NCI-H526 treated with DMSO at 0.1 percent for 48 hours (cell line): ENCODE measurements around the gene FUT4.

Experiments
- DNase-seq: peaks from one replicate; lab custom pipeline; 2025; lab: John Stamatoyannopoulos, UW

The FUT4 gene

DNA sequence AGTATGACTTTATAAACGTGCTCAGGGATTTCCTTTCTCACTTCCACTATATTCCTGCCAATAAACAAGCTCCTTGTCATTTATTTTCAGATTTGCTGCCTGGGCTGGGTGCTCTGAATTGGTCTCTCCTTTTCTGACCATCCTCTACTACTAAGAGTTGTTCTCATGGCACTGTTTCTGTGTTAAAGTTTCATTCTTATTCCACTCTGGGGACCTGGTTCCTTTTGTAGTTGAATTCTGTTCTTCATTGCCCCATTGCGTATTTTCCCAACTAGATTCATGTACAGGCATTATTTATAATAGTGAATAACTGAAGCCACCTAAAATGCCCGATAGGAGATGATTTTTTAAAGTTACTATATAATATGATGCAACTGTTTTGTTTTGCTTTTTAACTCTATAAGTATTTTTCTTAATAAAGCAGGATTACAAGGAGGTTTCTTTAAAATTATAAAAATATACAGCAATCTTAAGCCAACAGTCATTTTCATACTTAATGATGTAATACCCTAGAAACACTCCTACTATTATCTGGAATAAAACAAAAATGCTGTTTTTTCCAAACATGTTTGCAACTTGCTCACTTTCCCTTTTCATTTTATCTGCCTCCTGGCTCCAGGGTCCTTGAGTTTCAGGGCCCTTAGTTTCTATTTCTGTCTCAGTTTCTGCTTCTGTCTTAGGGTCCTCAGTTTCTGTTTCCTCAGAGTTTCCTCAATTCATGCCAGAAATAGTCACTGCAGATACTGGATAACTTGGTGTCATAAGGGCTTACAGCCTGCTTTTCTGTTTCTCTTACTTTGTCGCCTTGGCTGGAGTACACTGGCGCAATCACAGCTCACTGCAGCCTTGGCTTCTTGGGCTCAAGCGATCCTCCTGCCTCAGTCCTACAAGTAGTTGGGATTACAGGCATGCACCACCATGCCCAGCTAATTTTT is 9.8 kb upstream of the FUT4 start:
- DNase-seq = no peak

DNA sequence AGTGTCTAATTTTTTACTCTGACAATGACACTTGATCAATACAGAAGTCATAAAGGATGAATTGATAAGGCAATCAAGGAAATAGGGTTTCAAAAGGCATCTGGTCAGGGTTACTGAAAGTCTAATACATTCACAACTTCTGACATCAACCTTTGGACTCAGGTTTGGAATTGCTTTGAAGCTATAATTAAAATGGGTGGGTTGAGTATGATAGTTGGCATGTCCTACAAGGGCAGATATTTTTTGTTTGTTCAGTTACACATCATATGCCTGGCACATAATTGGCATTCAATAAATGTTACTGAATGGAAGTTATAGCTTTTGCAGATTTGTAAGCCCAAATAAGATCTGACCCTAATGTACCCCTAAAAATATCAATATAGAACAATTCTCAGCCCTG is 7.3 kb upstream of the FUT4 start:
- DNase-seq = no peak

DNA sequence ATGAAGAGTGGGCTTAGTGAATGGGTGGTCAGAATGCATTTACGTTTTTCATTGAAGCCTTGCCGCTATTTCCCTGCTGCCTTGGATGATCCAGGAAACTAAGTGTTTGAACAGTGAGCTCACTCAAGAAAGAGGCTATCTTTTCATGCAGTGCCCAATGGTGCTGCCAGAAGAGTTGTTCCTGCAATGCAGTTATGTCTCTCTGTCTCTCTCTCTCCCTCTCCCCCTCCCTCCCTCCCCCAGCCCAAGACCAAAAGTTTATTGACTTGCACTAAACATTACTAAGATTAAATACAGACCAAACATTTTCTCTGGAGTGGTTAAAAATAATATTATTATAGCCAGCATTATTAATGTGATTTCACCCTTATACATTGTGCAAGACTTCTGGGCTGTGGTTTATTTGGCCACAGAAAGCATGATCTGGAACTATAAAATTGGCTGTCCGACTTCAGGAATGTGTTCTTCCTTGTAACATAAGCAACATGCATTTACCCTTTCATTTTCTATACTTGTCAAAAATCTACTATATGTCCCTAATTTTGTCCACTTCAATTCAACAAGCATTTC is 6.6 kb upstream of the FUT4 start:
- DNase-seq = no peak

DNA sequence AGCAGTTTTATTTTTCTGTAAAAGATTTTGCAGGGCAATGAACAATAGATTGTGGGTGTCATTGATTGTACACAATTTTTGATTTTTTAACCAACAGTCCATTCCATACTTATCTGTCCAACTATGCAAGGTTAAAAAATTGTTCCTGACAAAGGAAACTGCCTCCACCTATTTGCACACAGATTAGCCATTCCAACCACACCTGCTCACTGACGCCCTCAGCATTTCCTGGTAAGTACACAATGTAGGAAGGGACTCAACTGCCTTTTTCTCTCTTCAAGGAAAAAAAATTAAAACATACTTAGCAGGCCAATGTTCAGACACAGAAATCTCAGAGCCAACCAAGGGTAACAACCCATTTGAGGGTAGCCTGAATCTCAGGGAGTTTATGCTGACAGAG is 4.3 kb upstream of the FUT4 start:
- DNase-seq = no peak

DNA sequence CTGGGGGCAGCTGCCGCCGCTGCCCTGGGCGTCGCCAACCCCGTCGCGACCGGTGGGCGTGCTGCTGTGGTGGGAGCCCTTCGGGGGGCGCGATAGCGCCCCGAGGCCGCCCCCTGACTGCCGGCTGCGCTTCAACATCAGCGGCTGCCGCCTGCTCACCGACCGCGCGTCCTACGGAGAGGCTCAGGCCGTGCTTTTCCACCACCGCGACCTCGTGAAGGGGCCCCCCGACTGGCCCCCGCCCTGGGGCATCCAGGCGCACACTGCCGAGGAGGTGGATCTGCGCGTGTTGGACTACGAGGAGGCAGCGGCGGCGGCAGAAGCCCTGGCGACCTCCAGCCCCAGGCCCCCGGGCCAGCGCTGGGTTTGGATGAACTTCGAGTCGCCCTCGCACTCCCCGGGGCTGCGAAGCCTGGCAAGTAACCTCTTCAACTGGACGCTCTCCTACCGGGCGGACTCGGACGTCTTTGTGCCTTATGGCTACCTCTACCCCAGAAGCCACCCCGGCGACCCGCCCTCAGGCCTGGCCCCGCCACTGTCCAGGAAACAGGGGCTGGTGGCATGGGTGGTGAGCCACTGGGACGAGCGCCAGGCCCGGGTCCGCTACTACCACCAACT is 1.0 kb downstream of the FUT4 start:
- no peak for DNase-seq

DNA sequence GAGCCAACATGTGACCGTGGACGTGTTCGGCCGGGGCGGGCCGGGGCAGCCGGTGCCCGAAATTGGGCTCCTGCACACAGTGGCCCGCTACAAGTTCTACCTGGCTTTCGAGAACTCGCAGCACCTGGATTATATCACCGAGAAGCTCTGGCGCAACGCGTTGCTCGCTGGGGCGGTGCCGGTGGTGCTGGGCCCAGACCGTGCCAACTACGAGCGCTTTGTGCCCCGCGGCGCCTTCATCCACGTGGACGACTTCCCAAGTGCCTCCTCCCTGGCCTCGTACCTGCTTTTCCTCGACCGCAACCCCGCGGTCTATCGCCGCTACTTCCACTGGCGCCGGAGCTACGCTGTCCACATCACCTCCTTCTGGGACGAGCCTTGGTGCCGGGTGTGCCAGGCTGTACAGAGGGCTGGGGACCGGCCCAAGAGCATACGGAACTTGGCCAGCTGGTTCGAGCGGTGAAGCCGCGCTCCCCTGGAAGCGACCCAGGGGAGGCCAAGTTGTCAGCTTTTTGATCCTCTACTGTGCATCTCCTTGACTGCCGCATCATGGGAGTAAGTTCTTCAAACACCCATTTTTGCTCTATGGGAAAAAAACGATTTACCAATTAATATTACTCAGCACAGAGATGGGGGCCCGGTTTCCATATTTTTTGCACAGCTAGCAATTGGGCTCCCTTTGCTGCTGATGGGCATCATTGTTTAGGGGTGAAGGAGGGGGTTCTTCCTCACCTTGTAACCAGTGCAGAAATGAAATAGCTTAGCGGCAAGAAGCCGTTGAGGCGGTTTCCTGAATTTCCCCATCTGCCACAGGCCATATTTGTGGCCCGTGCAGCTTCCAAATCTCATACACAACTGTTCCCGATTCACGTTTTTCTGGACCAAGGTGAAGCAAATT is 1.8 kb downstream of the FUT4 start:
- DNase-seq = no peak

DNA sequence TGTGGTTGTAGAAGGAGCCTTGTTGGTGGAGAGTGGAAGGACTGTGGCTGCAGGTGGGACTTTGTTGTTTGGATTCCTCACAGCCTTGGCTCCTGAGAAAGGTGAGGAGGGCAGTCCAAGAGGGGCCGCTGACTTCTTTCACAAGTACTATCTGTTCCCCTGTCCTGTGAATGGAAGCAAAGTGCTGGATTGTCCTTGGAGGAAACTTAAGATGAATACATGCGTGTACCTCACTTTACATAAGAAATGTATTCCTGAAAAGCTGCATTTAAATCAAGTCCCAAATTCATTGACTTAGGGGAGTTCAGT is 2.4 kb downstream of the FUT4 start:
- no peak for DNase-seq

DNA sequence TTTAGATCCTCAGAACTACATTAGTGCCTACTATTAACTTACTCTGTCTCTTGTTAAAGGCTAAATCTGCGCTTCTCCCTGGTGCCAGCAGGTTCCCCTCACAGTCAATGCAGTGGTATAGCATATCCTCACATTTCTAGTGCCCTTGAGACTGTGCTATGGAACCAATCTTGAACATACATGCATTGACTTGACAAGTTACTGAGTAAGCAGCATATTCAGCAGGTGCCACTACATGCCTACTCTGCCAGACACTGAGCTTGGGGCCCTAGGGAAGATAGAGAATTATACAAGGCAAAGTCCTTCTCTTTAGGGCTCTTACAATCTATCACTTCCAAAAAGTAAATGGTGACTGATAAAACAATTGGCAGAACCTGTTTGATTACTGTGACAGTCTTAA is 3.2 kb downstream of the FUT4 start:
- no peak for DNase-seq

DNA sequence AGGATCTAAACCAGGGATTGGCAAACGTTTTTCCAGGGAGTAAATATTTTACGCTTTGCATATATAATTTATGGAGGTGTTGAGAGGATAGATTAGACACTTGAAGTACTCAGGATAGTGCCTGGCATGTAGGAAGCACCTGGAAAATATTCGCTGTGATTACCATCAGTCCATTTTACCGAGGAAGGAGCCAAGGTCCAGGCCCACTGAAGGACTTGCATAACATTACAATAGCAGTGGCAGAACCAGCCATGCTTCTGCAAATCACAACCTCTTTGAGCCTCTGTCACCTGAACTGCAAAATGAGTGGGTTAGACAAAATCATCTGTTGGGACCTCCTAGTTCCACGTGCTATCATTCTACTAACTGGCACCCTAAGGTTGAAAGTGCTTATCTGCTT is 5.4 kb downstream of the FUT4 start:
- DNase-seq = no peak

DNA sequence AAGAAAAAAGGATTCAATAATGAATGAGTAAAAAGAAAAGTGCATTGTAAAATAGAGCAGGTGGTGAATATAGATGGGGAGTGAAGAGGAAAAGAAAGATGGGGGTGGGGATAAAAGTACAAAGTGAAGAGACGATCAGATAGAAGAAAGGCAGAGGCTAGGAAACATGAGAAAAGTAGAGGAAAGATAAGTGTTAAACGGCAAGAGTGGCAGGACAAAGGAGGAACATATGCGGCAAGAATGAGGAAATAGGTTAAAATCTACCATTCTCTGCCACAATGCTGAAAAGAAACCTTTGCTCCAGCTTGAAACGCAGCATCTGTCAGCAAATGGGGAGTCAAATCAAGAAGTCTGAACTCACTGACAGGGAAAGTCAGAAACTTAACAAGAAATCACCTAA is 6.8 kb downstream of the FUT4 start:
- no peak for DNase-seq

DNA sequence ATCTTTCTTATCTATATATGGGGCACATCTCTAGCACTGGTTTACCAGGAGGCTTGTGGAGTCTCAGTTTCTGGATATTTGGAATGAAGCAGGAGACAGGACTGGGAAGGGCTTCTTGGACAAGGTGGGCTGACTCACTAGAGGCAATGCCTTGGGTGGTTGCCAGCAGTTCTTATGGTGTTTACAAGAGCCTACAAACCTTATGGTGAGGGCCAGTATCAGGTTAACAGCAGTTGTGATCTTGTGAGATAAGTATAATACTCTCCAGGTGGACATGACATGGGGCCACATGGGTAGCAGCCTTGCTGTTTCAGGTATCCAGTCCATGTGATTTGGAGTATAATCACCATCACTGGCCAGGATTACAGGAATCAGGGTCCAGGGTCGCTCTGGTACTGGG is 10.2 kb downstream of the FUT4 start:
- DNase-seq = no peak

DNA sequence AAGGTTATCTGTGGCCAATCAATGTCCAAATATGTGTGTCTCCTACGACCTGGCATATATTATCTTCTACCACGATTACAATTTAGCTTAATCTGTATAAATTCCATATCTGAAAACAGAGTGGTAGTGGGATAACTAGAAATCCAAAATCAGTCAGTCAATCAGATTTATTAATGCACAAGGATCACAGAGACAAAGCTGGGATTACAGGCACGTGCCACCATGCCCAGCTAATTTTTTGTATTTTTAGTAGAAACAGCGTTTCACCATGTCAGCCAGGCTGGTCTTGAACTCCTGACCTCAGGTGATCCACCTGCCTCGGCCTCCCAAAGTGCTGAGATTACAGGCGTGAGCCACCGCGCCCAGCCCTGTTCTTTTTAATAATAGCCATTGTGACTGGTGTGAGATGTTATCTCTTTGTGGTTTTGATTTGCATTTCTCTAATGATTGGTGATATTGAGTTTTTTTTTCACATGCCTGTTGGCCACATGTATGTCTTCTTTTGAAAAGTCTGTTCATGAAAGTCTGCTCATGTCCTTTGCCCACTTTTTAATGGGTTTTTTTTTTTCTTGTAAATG is 12.1 kb downstream of the FUT4 start:
- peak; percentile 48 for DNase-seq

DNA sequence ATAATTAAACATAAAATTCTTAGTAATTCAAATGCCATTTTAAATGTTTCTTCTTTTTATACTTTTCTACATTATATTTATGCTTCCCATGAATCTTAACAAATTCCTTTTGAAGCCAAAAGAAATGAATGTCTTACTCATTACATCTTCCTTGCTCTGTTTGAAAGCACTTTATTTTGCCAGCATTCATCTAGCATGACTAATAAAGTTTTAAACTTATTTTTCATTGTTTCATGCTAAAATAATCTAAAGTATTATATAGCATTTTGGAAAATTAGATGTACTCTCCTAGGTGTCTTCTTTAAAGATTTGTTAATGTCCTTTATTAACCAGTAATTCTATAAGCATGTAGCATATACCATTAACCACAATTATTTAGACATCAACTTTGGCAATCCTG is 13.7 kb downstream of the FUT4 start:
- DNase-seq = no peak

DNA sequence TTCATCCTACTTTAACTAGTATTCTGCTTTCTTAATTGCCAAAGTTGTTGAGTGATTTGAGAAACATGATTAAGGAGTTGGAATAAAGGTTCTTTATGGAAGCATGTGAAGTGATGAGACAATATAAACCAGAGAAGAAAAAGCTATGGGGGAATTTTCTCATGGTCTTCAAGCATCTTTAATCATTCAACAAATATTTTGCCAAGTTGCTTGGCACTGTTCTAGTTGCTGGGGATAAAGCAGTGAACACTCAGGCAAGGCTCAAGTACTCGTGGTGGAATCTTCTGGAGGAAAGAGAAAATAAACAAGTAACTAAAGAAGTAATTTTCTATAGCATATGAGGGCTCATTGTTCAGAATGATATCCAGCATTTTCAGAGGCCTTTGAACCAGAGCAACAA is 14.3 kb downstream of the FUT4 start:
- no peak for DNase-seq

DNA sequence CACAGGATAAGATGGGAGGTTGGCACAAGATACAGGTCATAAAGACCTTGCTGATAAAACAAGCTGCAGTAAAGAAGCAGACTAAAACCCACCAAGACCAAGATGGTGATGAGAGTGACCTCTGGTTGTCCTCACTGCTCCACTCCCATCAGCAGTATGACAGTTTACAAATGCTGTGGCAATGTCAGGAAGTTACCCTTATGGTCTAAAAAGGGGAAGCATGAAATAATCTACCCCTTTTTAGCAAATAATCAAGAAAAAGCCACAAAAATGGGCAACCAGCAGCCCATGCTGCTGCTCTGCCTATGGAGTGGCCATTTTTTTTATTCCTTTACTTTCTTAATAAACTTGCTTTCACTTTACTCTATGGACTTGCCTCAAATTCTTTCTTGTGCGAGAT is 14.7 kb downstream of the FUT4 start:
- DNase-seq = no peak

DNA sequence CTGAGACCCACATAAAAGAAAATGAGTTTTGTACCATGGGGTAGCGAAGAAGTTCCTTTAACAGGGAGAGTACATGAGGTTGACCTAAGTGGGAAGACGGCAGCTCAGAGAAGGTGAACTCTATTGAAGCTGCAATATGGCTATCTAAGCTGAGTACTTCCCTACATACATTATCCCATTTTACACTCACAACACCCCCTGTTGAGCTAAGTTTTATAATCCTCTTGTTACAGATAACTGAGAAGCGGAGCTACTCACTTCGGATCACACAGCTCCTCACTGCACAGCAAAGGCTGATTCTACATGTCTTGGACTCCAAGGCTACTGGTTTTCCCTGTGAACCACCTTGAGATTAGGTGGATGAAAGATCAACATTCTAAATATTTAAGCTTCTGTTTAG is 15.2 kb downstream of the FUT4 start:
- DNase-seq = no peak

DNA sequence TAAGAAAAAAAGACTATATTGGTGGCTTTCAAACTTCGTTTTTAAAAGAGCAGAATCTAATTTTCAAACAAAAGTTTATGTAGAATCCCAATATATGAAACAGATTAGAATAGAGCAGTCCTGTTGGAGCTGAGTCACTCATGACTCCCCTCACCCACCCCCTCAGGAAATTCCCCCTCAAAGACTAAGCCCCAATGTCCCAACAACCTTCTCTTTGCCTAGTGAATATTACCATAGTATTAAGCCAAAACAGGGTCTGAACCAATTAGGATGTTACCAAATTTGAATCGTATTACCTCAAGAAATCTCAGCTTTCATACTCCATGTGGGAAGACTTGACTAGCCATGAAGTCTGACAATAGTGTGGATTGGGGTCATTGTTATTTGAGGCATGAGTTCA is 15.6 kb downstream of the FUT4 start:
- DNase-seq = no peak

DNA sequence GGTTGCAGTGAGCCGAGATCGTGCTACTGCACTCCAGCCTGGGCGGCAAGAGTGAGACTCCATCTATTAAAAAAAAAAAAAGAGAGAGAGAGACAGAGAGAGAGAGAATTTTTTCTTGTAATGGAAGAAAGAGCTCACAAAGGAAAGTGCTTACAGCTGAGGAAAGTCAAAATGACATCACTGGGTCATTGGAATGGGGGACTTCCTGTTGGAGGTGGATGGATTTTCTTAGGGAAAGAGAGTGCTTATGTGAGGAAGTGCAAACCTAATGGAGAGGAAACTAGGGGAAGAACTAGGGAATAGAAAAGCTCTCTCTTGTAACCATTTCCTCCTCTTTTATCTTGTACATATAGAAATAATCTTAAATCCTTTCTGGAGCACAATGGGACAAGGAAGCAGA is 17.1 kb downstream of the FUT4 start:
- no peak for DNase-seq

DNA sequence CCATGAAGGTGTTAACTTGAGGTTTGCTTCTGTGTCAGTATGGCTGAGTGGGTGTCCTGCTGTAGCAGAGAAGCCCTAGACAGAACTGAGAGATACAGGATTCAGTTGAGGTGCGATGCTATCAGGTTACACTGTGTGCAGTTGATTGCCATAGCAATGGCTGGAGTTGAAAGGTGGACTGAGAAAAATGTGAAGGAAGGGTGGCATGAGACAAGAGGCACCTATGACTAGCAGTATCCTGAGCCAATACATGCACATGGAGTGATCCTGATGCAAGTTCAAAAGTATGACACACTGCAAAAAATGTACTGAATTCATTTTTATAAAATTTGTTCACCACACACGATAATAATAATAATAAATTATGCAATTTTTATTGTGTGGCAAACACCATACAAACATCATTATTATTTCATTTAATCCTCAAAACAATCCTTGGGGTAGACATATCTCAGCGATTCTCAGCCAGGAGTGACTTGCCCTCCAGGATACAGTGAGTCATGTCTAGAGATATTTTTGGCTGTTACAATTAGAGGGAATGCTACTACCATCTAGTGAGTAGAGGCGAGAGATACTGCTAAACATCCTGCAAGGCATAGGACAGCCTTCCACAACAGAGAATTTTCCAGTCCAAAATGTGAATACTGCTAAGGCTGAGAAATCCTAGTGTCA is 19.6 kb downstream of the FUT4 start:
- no peak for DNase-seq

DNA sequence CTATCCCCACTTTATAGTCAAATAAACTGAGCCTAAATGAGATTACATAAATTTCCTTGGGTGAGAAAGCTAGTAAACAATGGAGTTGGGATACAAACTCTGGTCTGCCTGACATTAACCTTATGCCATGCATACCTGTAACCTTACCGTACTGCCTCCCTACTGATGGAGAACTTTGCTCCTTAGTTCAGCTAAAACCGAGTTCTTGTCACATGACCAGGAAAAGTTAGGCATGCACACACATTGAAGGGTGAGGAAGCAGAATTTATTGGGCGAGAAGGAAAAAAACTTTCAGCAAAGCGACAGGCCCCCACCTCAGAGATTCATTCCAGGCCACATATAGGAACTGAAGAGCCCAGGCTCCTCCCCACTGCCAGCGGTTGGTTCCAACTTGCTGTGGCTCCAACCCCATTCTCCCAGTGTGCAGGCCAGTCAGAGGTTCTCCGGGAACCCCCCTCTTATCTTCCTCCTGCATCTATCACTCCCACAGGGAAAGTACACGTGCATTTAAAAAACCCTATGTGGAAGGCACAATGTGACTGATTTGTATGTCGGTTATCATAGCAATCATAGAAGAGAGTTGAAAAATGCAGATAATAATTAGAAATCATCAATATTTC is 20.2 kb downstream of the FUT4 start:
- DNase-seq = no peak

DNA sequence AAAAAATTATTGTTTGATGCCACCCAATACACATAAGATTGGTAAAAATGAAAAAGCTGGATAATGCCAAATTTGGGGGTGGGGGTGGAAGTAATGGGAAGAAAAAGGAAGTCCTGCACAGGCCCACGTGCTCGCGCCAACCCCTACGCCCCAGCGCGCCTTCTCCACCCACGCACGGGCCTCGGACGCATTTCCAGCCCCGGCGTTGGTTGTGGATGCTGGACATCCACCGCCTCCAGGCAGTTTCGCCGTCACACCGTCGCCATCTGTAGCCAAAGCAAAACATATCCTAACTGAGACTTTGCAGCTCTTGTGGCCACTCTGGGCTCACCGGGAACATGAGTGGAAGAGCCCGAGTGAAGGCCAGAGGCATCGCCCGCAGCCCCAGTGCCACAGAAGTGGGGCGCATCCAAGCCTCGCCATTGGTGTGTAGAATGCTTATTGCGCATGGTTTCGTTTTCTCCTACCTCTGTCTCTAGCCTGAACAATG is 23.5 kb downstream of the FUT4 start, which contains the start of gene PIWIL4:
PIWIL4 (plus strand) TSS at position 188 of the 490 bp plus-strand sequence; CDS start at position 339, 151 bp downstream.
- DNase-seq = no peak
